ENCODE data around the gene DZIP1L. TPM values are rescaled to one million over a fixed set of nuclear protein-coding genes. Genes with fewer than 3 reads are reported as not detected.
"Not testable (repeated sequence)": the region's sequence is repeated elsewhere in the genome, so short reads cannot be mapped to it uniquely, and the experiment has no call there.

DZIP1L gene
- total RNA-seq, 5 donors from 2014 or later (not counting 1 experiment from before 2014, with no cell fraction given) = not detected

DNA sequence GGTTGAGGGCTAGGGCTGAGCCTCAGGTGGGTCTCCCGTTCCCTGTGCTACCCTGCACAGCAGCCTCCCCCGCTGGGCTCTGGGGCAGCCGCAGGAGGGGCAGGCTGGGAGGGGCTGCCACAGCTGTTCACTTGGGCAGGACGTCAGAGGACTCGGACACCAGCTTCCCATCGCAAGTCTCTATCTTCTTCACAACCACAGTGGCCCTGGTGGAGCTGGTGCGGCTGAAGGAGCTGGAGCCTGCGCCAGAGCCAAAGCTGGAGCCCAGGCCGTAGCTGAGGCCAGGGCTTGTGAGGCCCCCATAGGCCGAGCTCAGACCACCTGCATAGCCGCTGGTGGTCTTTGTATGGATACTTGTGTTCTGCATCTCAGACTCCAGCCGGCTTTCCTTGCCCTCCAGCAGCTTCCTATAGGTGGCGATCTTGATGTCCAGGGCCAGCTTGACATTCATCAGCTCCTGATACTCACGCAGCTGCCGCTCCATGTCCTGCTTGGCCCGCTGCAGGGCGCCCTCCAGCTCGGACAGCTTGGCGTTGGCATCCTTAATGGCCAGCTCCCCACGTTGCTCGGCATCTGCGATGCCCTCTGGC, 14.0 kb downstream of the DZIP1L start:
- not testable (repeated sequence) for H3K4me3 ChIP-seq (ENCODE audit: control insufficient read depth in 1 of 2, extremely low read depth in 1 of 2, low read length in 1 of 2); H3K4me3 Mint-ChIP-seq; H3K9me3 ChIP-seq; DNase-seq; H3K9me3 Mint-ChIP-seq; H3K36me3 ChIP-seq (ENCODE audit: control insufficient read depth in 2 of 2, extremely low read depth in 1 of 2, insufficient read depth in 1 of 2, low read length in 1 of 2); H3K4me1 ChIP-seq (ENCODE audit: control insufficient read depth in 1 of 2, extremely low read depth in 1 of 2, insufficient read depth in 2 of 2, low read length in 2 of 2); H3K4me1 Mint-ChIP-seq; H3K36me3 Mint-ChIP-seq; H3K27ac Mint-ChIP-seq; ATAC-seq (replicated peaks in 1 of 4); H3K27ac ChIP-seq (ENCODE audit: low read length); H3K27me3 Mint-ChIP-seq
- ChIA-PET POLR2A (interaction anchor here in 1 of 2 donors (0.5 to 0.6 kb wide), 2 partner anchors 35 to 827 kb away, joined by 3 read pairs; no protein-coding TSS in a partner anchor), CTCF (interaction anchor here in 1 of 2 donors (0.6 to 1.1 kb wide), 2 partner anchors 8 to 369 kb away, joined by 3 read pairs; no protein-coding TSS in a partner anchor)
- peaks cover 0 to 13% of the 10 kb centered on the region in 2 experiments for H3K27me3 ChIP-seq (replicated peaks in 1 of 2; ENCODE audit: control insufficient read depth in 2 of 2, extremely low read depth in 1 of 2, insufficient read depth in 2 of 2, low read length in 1 of 2)
- WGBS (ENCODE audit: insufficient coverage) = 87% methylated on average over 16 of the region's 22 CpGs

DNA sequence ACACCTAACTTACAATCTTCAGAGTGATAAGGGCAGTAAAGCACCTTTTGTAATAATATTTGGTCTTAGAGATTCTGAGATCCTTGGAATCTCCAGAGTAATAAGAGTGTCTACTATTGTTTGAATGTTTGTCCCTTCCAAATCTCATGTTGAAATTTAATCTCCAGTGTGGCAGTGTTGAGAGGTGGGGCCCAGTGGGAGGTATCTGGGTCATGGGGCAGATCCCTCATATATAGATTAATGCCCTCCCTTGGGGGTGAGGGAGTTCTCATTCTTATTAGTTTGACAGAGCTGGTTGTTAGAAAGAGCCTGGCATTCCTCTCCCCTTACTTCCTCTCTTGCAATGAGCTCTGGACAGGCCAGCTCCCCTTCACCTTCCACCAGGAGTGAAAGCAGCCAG, 16.0 kb downstream of the DZIP1L start:
- no peaks in the 10 kb centered on the region for H3K36me3 ChIP-seq (ENCODE audit: control insufficient read depth in 2 of 2, extremely low read depth in 1 of 2, insufficient read depth in 1 of 2, low read length in 1 of 2)
- Mint-ChIP-seq H3K27me3 (peaks cover 9 to 10% of the 10 kb centered on the region in 2 donors), H3K4me1 (no peaks in the 10 kb centered on the region), H3K9me3 (no peaks in the 10 kb centered on the region), H3K27ac (no peak overlapping the region), H3K4me3 (no peak overlapping the region), H3K36me3 (no peaks in the 10 kb centered on the region)
- DNase-seq (no peak), ATAC-seq (replicated peaks in 1 of 4) (no peak)
- H3K4me3 ChIP-seq (ENCODE audit: control insufficient read depth in 1 of 2, extremely low read depth in 1 of 2, low read length in 1 of 2) = no peak overlapping the region
- H3K9me3 ChIP-seq = no peaks in the 10 kb centered on the region
- no peak overlapping the region for H3K27ac ChIP-seq (ENCODE audit: low read length)
- ChIA-PET CTCF (interaction anchor here in 1 of 2 donors (0.7 kb wide), 1 partner anchor 1767 kb away, joined by 3 read pairs; no protein-coding TSS in a partner anchor), POLR2A (interaction anchor here in 1 of 2 donors (0.6 kb wide), 1 partner anchor 1892 kb away, joined by 3 read pairs; no protein-coding TSS in a partner anchor)
- no peaks in the 10 kb centered on the region for H3K4me1 ChIP-seq (ENCODE audit: control insufficient read depth in 1 of 2, extremely low read depth in 1 of 2, insufficient read depth in 2 of 2, low read length in 2 of 2)
- H3K27me3 ChIP-seq (replicated peaks in 1 of 2; ENCODE audit: control insufficient read depth in 2 of 2, extremely low read depth in 1 of 2, insufficient read depth in 2 of 2, low read length in 1 of 2) = peaks cover 0 to 16% of the 10 kb centered on the region in 2 experiments

DNA sequence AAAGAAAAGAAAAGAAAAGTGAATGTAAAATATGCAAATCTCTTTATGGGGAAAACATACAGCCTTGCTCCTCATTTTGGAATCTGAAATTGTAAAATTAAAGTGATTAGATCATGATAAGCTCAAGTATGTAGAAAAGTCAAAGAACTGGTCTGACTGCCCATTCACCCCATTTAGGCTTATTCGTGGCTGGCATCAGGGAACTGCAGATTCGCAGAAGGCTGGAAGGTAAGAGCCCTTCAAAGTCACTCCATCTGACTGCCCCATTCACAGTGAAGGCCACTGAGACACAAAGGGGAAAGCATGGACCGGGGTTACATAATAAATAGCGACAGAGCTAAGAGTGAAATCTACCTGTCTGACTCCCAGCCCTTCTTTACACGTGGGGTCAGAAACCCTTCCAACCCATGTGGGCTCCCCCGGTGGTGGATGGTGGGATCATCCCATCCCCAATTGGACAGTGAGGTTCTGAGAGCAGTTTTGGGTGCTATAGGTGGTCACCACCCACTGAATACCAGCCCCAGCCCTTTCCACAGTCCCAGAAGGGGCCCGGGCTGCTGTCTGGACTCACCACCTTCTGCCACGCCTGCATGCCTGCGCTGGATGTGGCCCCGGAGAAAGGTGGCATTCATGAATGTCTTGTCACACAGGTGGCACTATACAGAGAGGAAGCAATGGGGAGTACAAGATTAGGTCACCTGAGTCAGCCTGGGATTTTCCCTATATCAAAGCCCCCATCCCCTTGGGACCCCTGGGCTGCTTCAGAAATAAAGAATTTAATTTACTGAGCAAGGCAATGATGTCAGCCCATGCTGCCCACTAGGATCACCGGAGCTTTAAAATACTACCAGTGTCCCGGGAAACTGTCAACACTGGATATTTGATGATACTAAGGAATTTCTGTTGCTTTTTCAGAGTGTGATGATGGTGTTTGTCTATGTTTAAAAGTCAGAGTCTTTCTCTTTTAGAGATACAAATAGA, 17.9 kb downstream of the DZIP1L start:
- no peaks in the 10 kb centered on the region for H3K4me1 ChIP-seq (ENCODE audit: control insufficient read depth in 1 of 2, extremely low read depth in 1 of 2, insufficient read depth in 2 of 2, low read length in 2 of 2)
- DNase-seq (no peak), ATAC-seq (replicated peaks in 1 of 4) (no peak)
- Mint-ChIP-seq H3K36me3 (no peaks in the 10 kb centered on the region), H3K4me3 (no peak overlapping the region), H3K27ac (no peak overlapping the region), H3K4me1 (no peaks in the 10 kb centered on the region), H3K27me3 (peaks cover 5 to 9% of the 10 kb centered on the region in 2 donors), H3K9me3 (no peaks in the 10 kb centered on the region)
- 83% methylated on average over 1 of the region's 12 CpGs for WGBS (ENCODE audit: insufficient coverage)
- peaks cover 0 to 8% of the 10 kb centered on the region in 2 experiments for H3K27me3 ChIP-seq (replicated peaks in 1 of 2; ENCODE audit: control insufficient read depth in 2 of 2, extremely low read depth in 1 of 2, insufficient read depth in 2 of 2, low read length in 1 of 2)
- no peaks in the 10 kb centered on the region for H3K36me3 ChIP-seq (ENCODE audit: control insufficient read depth in 2 of 2, extremely low read depth in 1 of 2, insufficient read depth in 1 of 2, low read length in 1 of 2)
- no peak overlapping the region for H3K4me3 ChIP-seq (ENCODE audit: control insufficient read depth in 1 of 2, extremely low read depth in 1 of 2, low read length in 1 of 2)
- POLR2A ChIA-PET = no interaction called here
- no peak overlapping the region for H3K27ac ChIP-seq (ENCODE audit: low read length)
- CTCF ChIA-PET = no interaction called here
- no peaks in the 10 kb centered on the region for H3K9me3 ChIP-seq

DNA sequence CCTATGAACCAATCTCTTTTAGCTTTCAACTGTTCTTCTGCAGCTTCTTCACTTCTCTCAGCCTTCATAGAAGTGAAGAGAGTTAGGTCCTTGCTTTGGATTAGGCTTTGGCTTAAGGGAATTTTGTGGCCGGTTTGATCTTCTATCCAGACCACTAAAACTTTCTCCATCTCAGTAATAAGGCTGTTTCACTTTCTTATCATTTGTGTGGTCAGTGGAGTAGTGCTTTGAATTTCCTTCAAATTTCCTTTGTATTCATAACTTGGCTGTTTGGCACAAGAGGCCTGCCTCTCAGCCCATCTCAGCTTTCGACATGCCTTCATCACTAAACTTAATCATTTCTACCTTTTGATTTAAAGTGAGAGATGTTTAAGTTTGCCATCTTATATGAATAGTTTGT, 21.7 kb downstream of the DZIP1L start:
- Histone ChIP-seq H3K4me1 (ENCODE audit: control insufficient read depth in 1 of 2, extremely low read depth in 1 of 2, insufficient read depth in 2 of 2, low read length in 2 of 2) (no peaks in the 10 kb centered on the region), H3K36me3 (ENCODE audit: control insufficient read depth in 2 of 2, extremely low read depth in 1 of 2, insufficient read depth in 1 of 2, low read length in 1 of 2) (no peaks in the 10 kb centered on the region), H3K4me3 (ENCODE audit: control insufficient read depth in 1 of 2, extremely low read depth in 1 of 2, low read length in 1 of 2) (no peak overlapping the region), H3K9me3 (no peaks in the 10 kb centered on the region), H3K27me3 (replicated peaks in 1 of 2; ENCODE audit: control insufficient read depth in 2 of 2, extremely low read depth in 1 of 2, insufficient read depth in 2 of 2, low read length in 1 of 2) (peaks cover 0 to 8% of the 10 kb centered on the region in 2 experiments), H3K27ac (ENCODE audit: low read length) (no peak overlapping the region)
- ATAC-seq (replicated peaks in 1 of 4) (no peak), DNase-seq (no peak)
- Mint-ChIP-seq H3K4me1 (no peaks in the 10 kb centered on the region), H3K27me3 (peaks cover 6 to 12% of the 10 kb centered on the region in 2 donors), H3K27ac (no peak overlapping the region), H3K9me3 (no peaks in the 10 kb centered on the region), H3K4me3 (no peak overlapping the region), H3K36me3 (no peaks in the 10 kb centered on the region)
- ChIA-PET POLR2A (no interaction called here), CTCF (interaction anchor here in 1 of 2 donors (0.8 kb wide), 1 partner anchor 8 kb away, joined by 3 read pairs; no protein-coding TSS in a partner anchor)
- WGBS (ENCODE audit: insufficient coverage) = no CpG with 5 or more reads among the region's 2 CpGs

DNA sequence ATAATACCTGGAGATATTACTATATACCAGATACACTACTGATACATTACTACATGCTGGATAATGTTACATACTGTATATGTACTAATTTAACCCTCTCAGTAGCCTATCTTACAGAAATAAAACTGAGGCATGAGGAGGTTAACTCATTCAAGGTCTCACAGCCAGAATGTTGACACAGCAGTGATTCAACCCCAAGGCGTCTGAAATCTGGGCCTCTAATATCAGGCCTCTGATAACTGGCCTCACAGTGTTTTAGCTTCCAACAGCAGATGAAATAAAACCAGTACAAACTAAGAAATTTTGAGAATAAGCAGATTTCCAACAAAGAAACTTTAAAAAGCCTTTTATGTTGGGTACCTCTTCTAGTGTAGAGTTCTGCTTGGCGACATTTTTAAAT, 23.4 kb downstream of the DZIP1L start:
- Mint-ChIP-seq H3K4me1 (no peaks in the 10 kb centered on the region), H3K27me3 (peaks cover 9 to 19% of the 10 kb centered on the region in 2 donors), H3K36me3 (no peaks in the 10 kb centered on the region), H3K27ac (no peak overlapping the region), H3K9me3 (no peaks in the 10 kb centered on the region), H3K4me3 (no peak overlapping the region)
- ChIA-PET CTCF (no interaction called here), POLR2A (no interaction called here)
- H3K4me3 ChIP-seq (ENCODE audit: control insufficient read depth in 1 of 2, extremely low read depth in 1 of 2, low read length in 1 of 2) = no peak overlapping the region
- no peak overlapping the region for H3K27ac ChIP-seq (ENCODE audit: low read length)
- no peaks in the 10 kb centered on the region for H3K4me1 ChIP-seq (ENCODE audit: control insufficient read depth in 1 of 2, extremely low read depth in 1 of 2, insufficient read depth in 2 of 2, low read length in 2 of 2)
- no CpG with 5 or more reads among the region's 2 CpGs for WGBS (ENCODE audit: insufficient coverage)
- no peaks in the 10 kb centered on the region for H3K9me3 ChIP-seq
- H3K36me3 ChIP-seq (ENCODE audit: control insufficient read depth in 2 of 2, extremely low read depth in 1 of 2, insufficient read depth in 1 of 2, low read length in 1 of 2) = no peaks in the 10 kb centered on the region
- ATAC-seq (replicated peaks in 1 of 4) = no peak
- H3K27me3 ChIP-seq (replicated peaks in 1 of 2; ENCODE audit: control insufficient read depth in 2 of 2, extremely low read depth in 1 of 2, insufficient read depth in 2 of 2, low read length in 1 of 2) = peaks cover 0 to 3% of the 10 kb centered on the region in 2 experiments
- DNase-seq = no peak

DNA sequence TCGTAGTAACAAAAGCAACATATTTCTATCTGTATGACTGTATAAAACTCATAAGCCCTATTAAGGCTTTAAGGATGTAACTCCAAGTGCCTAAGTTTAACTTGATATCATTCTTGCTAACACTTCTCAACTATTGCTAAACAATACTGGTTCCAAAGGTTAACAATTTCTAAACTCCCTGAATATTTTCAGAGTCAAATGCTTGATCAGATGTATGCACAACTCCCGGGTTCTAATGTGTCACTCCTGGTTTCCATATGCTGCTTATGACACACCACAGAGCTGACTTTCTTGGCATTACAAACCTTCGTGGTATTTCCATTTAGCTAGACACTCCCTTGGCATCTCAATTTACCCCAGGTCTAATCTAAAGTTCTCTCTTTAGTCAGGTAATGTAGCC, 26.3 kb downstream of the DZIP1L start:
- ChIA-PET POLR2A (no interaction called here), CTCF (no interaction called here)
- Histone ChIP-seq H3K27me3 (replicated peaks in 1 of 2; ENCODE audit: control insufficient read depth in 2 of 2, extremely low read depth in 1 of 2, insufficient read depth in 2 of 2, low read length in 1 of 2) (peaks cover 0 to under 1% of the 10 kb centered on the region in 2 experiments), H3K4me3 (ENCODE audit: control insufficient read depth in 1 of 2, extremely low read depth in 1 of 2, low read length in 1 of 2) (no peak overlapping the region), H3K9me3 (no peaks in the 10 kb centered on the region), H3K36me3 (ENCODE audit: control insufficient read depth in 2 of 2, extremely low read depth in 1 of 2, insufficient read depth in 1 of 2, low read length in 1 of 2) (no peaks in the 10 kb centered on the region), H3K27ac (ENCODE audit: low read length) (no peak overlapping the region), H3K4me1 (ENCODE audit: control insufficient read depth in 1 of 2, extremely low read depth in 1 of 2, insufficient read depth in 2 of 2, low read length in 2 of 2) (no peaks in the 10 kb centered on the region)
- H3K4me1 Mint-ChIP-seq = no peaks in the 10 kb centered on the region
- H3K27ac Mint-ChIP-seq = no peak overlapping the region
- no peak overlapping the region for H3K4me3 Mint-ChIP-seq
- H3K27me3 Mint-ChIP-seq = peaks cover 9 to 13% of the 10 kb centered on the region in 2 donors
- no peaks in the 10 kb centered on the region for H3K36me3 Mint-ChIP-seq
- ATAC-seq (replicated peaks in 1 of 4) = no peak
- WGBS (ENCODE audit: insufficient coverage) = 44% methylated on average over 1 of the region's 3 CpGs
- DNase-seq = no peak
- no peaks in the 10 kb centered on the region for H3K9me3 Mint-ChIP-seq
